GM23248 (cell line): ENCODE results near the gene ZEB2. TPM values are rescaled to one million over a fixed set of nuclear protein-coding genes. Genes with fewer than 3 reads are reported as not detected.

ENCODE experiments used
- DNase-seq: peaks from one replicate; pipeline ENCODE4 v3.0.0-alpha.2; 2015
- H2AFZ ChIP-seq: fragments of 200-600 bp; sonication (generic); 2 replicates; pipeline ENCODE4 v1.6.1; 2016; ENCODE audit warnings: antibody characterized with exemption
- H3F3A ChIP-seq: fragments of 200-600 bp; sonication (generic); 2 replicates; pipeline ENCODE4 v1.6.1; 2016; ENCODE audit warnings: mild to moderate bottlenecking, antibody characterized with exemption, mixed run types; ENCODE audit not compliant: insufficient read depth
- H3K27ac ChIP-seq: fragments of 200-600 bp; sonication (generic); 2 replicates; pipeline ENCODE4 v1.5.1; 2016; ENCODE audit warnings: mild to moderate bottlenecking
- H3K27me3 ChIP-seq: fragments of 200-600 bp; sonication (generic); replicated peaks from 2 replicates; pipeline ENCODE4 v1.6.1; 2016; ENCODE audit warnings: mild to moderate bottlenecking; ENCODE audit not compliant: insufficient read depth
- H3K36me3 ChIP-seq: fragments of 200-600 bp; sonication (generic); 2 replicates; pipeline ENCODE4 v1.6.1; 2016; ENCODE audit warnings: low read depth, mild to moderate bottlenecking
- H3K4me1 ChIP-seq: fragments of 200-600 bp; sonication (generic); 2 replicates; pipeline ENCODE4 v1.6.1; 2016; ENCODE audit warnings: mild to moderate bottlenecking; ENCODE audit not compliant: insufficient read depth
- H3K4me2 ChIP-seq: fragments of 200-600 bp; sonication (generic); one replicate; pipeline ENCODE4 v1.6.1; 2016; ENCODE audit warnings: mild to moderate bottlenecking; ENCODE audit not compliant: unreplicated experiment
- H3K4me3 ChIP-seq: fragments of 200-600 bp; sonication (generic); 2 replicates; pipeline ENCODE4 v1.5.1; 2016; ENCODE audit warnings: mild to moderate bottlenecking
- H3K79me2 ChIP-seq: fragments of 200-600 bp; sonication (generic); 2 replicates; pipeline ENCODE4 v1.6.1; 2016; ENCODE audit warnings: mild to moderate bottlenecking; ENCODE audit not compliant: insufficient read depth
- H3K9ac ChIP-seq: fragments of 200-600 bp; sonication (generic); 2 replicates; pipeline ENCODE4 v1.6.1; 2016; ENCODE audit warnings: mild to moderate bottlenecking
- H3K9me2 ChIP-seq: fragments of 200-600 bp; sonication (generic); 2 replicates; pipeline ENCODE4 v1.6.1; 2016; ENCODE audit warnings: mixed run types, mild to moderate bottlenecking, moderate library complexity; ENCODE audit not compliant: insufficient read depth
- H3K9me3 ChIP-seq: fragments of 200-600 bp; sonication (generic); one replicate; pipeline ENCODE4 v1.6.1; 2017; ENCODE audit warnings: low read depth
- H4K20me1 ChIP-seq: fragments of 200-600 bp; sonication (generic); 2 replicates; pipeline ENCODE4 v1.6.0; 2016; ENCODE audit not compliant: insufficient read depth
- EZH2 ChIP-seq: fragments of 200-600 bp; sonication (generic); IDR thresholded peaks from 2 replicates; pipeline ENCODE4 v1.6.1; 2018; ENCODE audit warnings: antibody characterized with exemption, mild to moderate bottlenecking; ENCODE audit not compliant: insufficient read depth, poor library complexity, severe bottlenecking
- EZH2phosphoT487 ChIP-seq: fragments of 200-600 bp; sonication (generic); IDR thresholded peaks from 2 replicates; pipeline ENCODE4 v1.6.1; 2018; ENCODE audit warnings: antibody characterized with exemption, moderate library complexity, mild to moderate bottlenecking, low read depth; ENCODE audit not compliant: insufficient read depth
- WGBS, 2 experiments: methylation state at CpG; one replicate each; pipeline ENCODE4 v1.1.6; 2015 to 2017; ENCODE audit warnings: low lambda C conversion rate in 2 of 2, low coverage in 1 of 2; ENCODE audit errors: missing lambda C conversion rate in 2 of 2; 5-methylcytosine and 5-hydroxymethylcytosine counted together
- in situ Hi-C: fragments of 300-500 bp; cut with MboI; formaldehyde crosslinking; loops from 2 replicates; pipeline ENCODE4 v1.15.0; 2020
- polyA plus RNA-seq: library from polyadenylated mRNA; unstranded; fragments of >200 nt; fragmentation: Nextera tagmentation; extraction: Ambion mirVana; gene quantifications from 2 replicates; pipeline ENCODE4 v1.2.1, GENCODE V29; 2016
- total RNA-seq: library from RNA; depleted of rRNA; stranded (reverse); fragments of >200 nt; shearing (Covaris generic); gene quantifications from 2 replicates; pipeline ENCODE4 v1.2.3, GENCODE V29; 2014

The ZEB2 gene
- total and polyA plus RNA-seq, 2 experiments from 2014 or later: 26.2 to 46.8 TPM

DNA sequence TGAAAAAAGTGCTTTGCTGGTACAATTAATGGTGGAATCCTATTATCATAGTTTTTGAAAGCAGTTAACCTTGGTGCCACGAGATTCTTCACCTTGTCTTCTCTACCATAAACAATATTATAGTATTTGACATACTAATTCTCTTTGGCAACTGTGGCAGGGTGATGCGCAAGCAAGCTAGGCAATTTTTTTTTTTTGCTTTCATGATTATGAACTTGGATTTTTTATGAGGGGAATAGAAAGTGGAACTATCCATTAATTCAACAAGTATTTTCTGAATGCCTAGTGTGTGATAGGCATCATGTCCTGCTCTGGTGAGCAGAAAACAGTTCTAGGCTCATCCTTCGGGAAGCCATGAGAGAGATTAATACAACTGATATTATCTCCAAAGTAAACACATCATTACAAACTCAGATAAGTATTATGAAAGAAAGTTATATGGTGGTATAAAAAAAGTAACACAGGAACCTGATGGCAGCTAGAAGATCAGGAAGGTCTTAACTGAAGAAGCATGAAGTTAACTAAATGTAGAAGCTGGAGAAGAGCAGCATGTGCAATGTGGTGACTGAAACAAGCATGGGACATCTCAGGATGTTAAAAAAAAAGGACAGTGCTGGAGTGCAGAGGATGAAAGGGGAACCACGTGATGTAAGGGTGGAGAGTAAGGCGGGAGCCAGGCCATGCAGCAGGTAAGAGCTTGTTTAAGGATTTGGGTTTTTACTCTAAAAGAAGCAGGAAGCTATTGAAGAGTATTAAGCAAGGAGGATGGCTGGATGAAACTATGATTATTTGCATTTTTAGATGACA, 113.7 kb downstream of the ZEB2 start:
- Histone ChIP-seq H3K27me3 (no peaks in the 10 kb centered on the region), H2AFZ (no peak overlapping the region), H3K9ac (no peak overlapping the region), H3K36me3 (peaks cover 17% of the 10 kb centered on the region), H3K79me2 (peaks cover 6% of the 10 kb centered on the region; the same call in 1 of the 2 replicates), H3K9me2 (no peaks in the 10 kb centered on the region), H4K20me1 (no peaks in the 10 kb centered on the region), H3K4me3 (no peak overlapping the region), H3K4me2 (no peak overlapping the region), H3F3A (no peaks in the 10 kb centered on the region), H3K4me1 (no peaks in the 10 kb centered on the region), H3K27ac (no peak overlapping the region), H3K9me3 (no peaks in the 10 kb centered on the region)
- in situ Hi-C loops: no loop called here
- no peak for DNase-seq
- no peak for TF ChIP-seq EZH2phosphoT487
- no peak for TF ChIP-seq EZH2
- 93 to 96% methylated on average over 5 of the region's 5 CpGs for WGBS, 2 experiments

DNA sequence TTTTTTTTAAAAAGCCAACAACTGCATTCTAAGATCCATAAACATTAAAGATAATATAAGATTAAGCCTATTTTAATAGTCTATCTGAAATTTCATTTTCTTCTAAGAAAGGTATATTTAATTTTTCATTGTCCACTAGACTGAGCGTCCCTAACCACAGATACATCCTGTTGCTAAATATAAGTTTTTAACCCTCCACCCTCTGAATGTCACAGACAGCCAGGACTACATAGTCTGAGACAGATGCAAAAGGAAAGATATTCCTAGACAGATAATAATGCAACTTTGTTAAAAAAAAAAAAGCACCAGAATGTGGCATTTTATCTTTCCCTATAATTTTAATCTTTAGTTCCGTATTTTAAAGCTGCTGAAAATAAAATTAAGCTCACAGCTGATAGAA, 114.6 kb downstream of the ZEB2 start:
- Histone ChIP-seq H3F3A (no peaks in the 10 kb centered on the region), H3K4me2 (no peak overlapping the region), H3K27ac (no peak overlapping the region), H3K36me3 (peaks cover 26% of the 10 kb centered on the region), H3K4me3 (no peak overlapping the region), H3K9me3 (no peaks in the 10 kb centered on the region), H3K9ac (no peak overlapping the region), H3K9me2 (no peaks in the 10 kb centered on the region), H3K79me2 (0 out of 2 replicates have a peak, but pooled peaks cover 5% of the 10 kb centered on the region), H3K4me1 (no peaks in the 10 kb centered on the region), H2AFZ (no peak overlapping the region), H4K20me1 (no peaks in the 10 kb centered on the region), H3K27me3 (no peaks in the 10 kb centered on the region)
- WGBS, 2 experiments: 50 to 57% methylated on average over 2 of the region's 2 CpGs
- in situ Hi-C loops: no loop called here
- no peak for TF ChIP-seq EZH2
- TF ChIP-seq EZH2phosphoT487: no peak
- no peak for DNase-seq

DNA sequence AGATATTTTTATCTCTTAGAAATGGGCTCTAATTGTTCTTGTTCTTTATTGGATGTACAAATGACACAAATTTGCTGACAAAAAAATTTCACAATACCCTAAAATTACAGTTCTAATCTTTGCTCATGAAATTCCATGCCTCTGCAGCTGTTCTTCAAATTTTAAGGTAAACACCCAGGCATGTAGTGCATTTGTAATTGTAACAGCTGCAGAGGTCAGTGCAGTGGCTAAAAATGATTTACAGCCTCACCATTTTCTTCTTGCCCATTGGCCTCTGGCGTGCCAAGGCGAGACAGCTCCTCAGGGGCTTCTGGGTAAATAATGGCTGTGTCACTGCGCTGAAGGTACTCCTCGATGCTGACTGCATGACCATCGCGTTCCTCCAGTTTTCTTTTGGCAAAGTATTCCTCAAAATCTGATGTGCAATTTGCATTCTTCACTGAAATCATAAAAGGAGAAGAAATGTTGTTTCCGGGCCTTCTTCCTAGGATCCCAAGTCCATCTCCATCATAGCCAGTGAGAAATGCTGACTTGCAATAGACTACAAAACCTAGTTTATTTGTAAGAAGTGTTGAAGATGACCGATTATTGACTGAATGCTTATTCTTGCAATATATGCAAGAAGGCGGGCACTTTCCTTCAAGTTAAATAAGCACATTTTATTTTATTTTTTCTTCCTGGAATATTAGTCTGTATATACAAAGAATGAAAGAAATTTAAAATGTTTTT, 115.2 kb downstream of the ZEB2 start:
- Histone ChIP-seq H3K4me3 (no peak overlapping the region), H3K27me3 (no peaks in the 10 kb centered on the region), H3K9ac (no peak overlapping the region), H3K4me1 (no peaks in the 10 kb centered on the region), H3F3A (no peaks in the 10 kb centered on the region), H3K9me2 (no peaks in the 10 kb centered on the region), H3K36me3 (peaks cover 31% of the 10 kb centered on the region), H3K4me2 (no peak overlapping the region), H3K79me2 (0 out of 2 replicates have a peak, but pooled peaks cover 5% of the 10 kb centered on the region), H3K27ac (no peak overlapping the region), H3K9me3 (no peaks in the 10 kb centered on the region), H4K20me1 (no peaks in the 10 kb centered on the region), H2AFZ (no peak overlapping the region)
- in situ Hi-C loops: no loop called here
- no peak for DNase-seq
- TF ChIP-seq EZH2phosphoT487 (no peak), EZH2 (no peak)
- WGBS, 2 experiments: 91 to 93% methylated on average over 9 of the region's 9 CpGs

DNA sequence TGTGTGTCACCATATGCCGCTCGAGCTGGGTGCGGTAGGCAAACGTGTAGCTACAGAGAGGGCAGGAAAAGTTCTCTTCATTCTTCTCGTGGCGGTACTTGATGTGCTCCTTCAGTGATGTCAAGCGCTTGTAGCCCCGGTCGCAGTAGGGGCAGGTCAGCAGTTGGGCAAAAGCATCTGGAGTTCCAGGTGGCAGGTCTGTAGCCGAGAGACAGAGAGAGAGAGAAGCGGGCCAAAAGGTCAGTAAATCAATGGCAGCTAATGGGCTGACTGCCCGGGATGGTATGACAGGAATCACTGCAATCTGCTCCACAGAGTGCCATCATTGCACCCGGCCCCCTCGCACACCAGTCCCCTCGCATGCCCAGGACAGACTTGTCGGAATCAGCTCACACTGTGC, 116.0 kb downstream of the ZEB2 start:
- no peaks in the 10 kb centered on the region for H3K27me3 ChIP-seq
- H4K20me1 ChIP-seq: no peaks in the 10 kb centered on the region
- peaks cover 40% of the 10 kb centered on the region for H3K36me3 ChIP-seq
- no peak for DNase-seq
- WGBS, 2 experiments: 91 to 93% methylated on average over 16 of the region's 16 CpGs
- no peak overlapping the region for H3K9ac ChIP-seq
- no peak overlapping the region for H3K4me2 ChIP-seq
- no peak overlapping the region for H3K4me3 ChIP-seq
- TF ChIP-seq EZH2phosphoT487 (no peak), EZH2 (no peak)
- H3K9me3 ChIP-seq: no peaks in the 10 kb centered on the region
- no peak overlapping the region for H3K27ac ChIP-seq
- no peaks in the 10 kb centered on the region for H3K4me1 ChIP-seq
- no peak overlapping the region for H2AFZ ChIP-seq
- in situ Hi-C loops: no loop called here
- no peaks in the 10 kb centered on the region for H3F3A ChIP-seq
- no peaks in the 10 kb centered on the region for H3K9me2 ChIP-seq
- 0 out of 2 replicates have a peak, but pooled peaks cover 5% of the 10 kb centered on the region for H3K79me2 ChIP-seq
